NCI-H82 treated with DMSO at 0.1 percent for 48 hours (cell line): ENCODE data around the gene TJAP1.
"Not testable (repeated sequence)": the region's sequence is repeated elsewhere in the genome, so short reads cannot be mapped to it uniquely, and the experiment has no call there.

Experiments used
- DNase-seq: peaks from one replicate; lab custom pipeline; 2025; ENCODE audit not compliant: unreplicated experiment; lab: John Stamatoyannopoulos, UW

The TJAP1 gene

GRCh38 chr6:43478008-43478372, 620 bp downstream of the TJAP1 start:
- DNase-seq = no peak

DNA sequence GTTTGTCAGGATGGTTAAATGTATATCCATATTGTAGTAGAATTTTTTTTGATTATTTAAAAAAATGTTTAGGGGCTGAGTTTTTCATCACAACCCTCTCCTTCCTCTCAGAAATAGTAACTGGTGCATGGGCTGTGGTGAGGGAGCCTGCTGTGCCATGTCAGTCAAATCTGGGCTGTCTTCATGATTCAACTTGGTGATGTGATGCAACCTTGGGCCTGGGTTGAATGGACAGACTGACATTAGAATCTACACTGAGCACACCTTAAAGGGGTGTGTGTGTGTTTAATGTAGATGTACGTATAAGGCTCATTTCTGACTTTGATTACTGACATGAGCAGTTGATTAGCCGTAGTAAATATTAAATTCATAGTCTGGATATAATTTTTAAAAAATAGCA, 3.7 kb downstream of the TJAP1 start:
- no peak for DNase-seq

DNA sequence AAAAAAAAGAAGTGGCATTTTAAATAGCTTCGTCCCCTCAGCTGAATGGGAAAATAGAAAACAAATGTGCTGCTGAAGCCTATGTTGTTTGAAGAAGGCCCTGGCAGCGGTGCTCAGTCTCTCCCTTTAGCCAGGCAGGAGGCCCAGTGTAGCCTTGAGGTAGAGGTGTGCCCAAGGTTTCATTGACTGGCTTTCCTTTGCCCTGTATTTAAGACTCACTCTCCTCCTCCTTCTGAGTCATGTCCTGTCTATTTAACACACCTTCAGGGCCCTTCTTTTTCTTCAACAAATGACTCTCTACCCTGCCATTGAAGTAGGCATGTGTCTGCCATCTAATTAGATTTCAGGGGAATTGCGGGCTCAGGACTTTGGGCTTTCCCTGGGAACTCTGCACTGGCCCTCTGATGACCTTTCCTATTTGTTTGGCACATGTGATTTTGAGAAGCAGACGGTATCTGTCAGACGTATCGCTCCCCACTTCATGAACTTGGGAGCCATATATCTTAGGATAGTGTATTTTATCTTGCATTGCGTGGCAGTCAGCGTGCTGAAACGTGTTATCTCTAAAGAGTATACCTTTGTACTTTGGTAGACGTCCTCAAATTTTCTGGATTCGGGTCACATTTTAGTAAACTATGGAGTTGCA, 4.3 kb downstream of the TJAP1 start:
- DNase-seq = no peak

GRCh38 chr6:43488667-43489276, 11.4 kb downstream of the TJAP1 start:
- DNase-seq = no peak

- no peak for DNase-seq
Measured at GRCh38 chr6:43489277-43490072, 12.1 kb downstream of the TJAP1 start.

GRCh38 chr6:43490523-43490939, 13.2 kb downstream of the TJAP1 start:
- DNase-seq = no peak

DNA sequence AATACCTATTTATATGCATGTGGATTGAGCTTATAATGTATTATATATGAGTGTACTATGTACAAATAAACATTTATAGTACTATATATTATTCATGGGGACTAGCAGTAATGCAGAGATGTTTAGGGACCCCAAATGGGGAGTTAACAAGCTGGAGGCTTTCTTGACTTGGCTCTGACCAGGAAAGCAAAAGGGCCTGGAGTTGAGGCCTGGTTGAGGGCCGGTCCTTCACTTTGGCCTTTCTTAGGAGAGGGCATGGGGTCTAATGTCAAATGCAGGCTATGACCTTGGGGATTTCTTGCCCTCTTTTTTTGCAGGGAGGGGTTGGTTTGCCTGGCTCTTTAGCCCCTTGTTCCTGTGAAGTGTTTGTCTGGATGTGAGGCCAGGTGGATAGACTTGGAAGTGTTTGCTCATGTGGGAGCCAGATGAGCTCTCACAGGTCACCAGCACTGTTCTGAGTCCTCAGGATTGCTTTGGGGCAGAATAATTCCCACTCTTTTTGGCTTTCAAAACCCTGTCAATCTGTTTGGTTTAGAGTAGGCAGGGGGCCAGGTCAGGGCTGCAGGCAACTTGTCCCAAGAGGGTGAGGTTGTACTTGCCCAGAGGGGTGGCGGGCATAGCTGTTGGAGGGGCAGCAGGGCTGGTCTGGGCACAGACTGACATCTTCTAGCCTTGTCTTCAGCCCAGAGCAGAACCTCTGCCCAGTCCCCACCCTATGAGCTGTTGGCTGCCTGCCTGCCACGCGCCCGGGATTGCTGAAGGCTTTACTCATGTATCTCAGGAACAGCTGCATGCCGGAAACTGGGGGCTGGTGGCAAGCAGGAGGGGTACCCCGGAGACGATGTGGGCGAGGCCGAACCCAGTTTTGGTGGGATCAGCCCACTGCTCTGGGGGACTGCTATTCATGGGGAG, 14.6 kb downstream of the TJAP1 start:
- no peak for DNase-seq

- DNase-seq = no peak
Measured at GRCh38 chr6:43492673-43493072, 15.3 kb downstream of the TJAP1 start.

- no peak for DNase-seq
Measured at GRCh38 chr6:43493230-43493629, 15.9 kb downstream of the TJAP1 start.

- DNase-seq = no peak
Measured at GRCh38 chr6:43493833-43494232, 16.5 kb downstream of the TJAP1 start.

DNA sequence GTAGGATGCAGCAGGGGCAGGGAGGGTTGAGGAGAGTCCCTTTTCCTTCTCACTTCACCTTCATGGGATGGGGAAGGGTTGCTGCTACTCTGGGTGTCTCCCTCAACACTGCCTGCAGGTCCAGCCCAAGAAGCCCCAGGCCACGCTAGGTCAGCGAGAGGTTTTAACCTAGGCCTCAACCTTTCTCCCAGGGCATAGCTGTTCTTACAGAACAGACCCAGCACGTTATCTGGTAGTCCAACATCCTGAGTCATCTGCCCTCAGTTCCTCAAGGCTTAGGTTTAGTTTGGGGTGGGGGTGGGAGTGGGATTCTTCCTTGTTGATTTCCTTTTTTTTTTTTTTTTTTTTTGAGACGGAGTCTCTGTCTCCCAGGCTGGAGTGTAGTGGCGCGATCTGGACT, 17.0 kb downstream of the TJAP1 start:
- DNase-seq = no peak

- no peak for DNase-seq
Measured at GRCh38 chr6:43494766-43495165, 17.4 kb downstream of the TJAP1 start.

- DNase-seq = no peak
Measured at GRCh38 chr6:43495409-43495941, 18.1 kb downstream of the TJAP1 start.

DNA sequence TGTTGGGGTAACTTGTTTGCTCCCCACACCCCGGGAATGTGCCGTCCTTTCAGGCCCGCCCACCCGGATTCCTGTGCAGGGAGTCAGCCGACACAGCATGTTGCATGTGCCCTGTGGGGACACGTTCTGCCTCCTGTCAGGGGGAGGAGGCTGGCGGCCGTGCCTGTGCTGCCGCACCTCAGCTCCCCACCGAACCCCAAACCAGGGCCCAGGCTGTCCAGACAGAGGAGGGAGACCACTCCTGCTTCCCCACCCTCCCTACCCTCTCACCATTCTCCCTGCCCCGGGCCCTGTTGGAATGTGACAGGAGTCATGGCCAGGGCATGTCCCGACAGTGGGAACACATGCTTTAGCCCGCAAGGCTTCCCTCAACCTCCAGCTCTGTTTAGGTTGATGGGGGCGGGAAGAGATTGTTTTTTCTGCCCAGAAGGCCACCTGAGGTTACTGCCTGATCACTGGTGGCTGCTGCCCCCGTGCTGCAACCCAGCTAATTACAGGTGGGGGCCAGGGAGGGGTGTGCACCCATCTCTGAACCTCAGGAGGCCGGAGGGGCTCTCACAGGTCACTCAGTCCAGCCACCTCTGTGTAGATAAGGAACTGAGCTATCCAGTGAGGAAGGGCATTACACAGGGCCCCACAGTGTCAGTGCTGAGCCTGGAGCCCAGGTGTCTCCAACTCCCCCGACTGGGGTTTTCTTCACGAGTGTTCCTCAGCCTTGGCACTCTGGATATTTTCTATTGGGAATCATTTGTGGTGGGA, 19.2 kb downstream of the TJAP1 start:
- DNase-seq = no peak

DNA sequence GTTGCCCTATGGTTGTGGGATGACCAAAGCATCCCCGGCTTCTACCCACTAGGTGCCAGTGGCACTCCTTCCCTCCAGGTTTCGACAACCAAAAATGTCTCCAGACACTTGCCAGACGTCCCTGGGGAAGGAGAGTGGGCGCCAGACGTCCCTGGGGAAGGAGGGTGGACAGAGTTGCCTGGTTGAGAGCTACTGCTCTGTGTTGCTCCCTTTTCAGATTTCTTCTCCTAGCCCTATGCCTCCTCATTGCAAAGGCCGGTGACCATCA, 19.7 kb downstream of the TJAP1 start:
- DNase-seq = no peak

GRCh38 chr6:43497689-43498088, 20.3 kb downstream of the TJAP1 start:
- DNase-seq = no peak

GRCh38 chr6:43498291-43498690, 20.9 kb downstream of the TJAP1 start:
- not testable (repeated sequence) for DNase-seq

- DNase-seq = no peak
Measured at GRCh38 chr6:43499028-43499815, 21.9 kb downstream of the TJAP1 start.

GRCh38 chr6:43500921-43501320, 23.6 kb downstream of the TJAP1 start:
- DNase-seq = no peak

GRCh38 chr6:43502666-43503065, 25.3 kb downstream of the TJAP1 start:
- DNase-seq = no peak
